DND-41 (cell line): ENCODE measurements around the gene TNFAIP8.
A peak's percentile ranks its signal among the peaks of the same experiment; 100 is the strongest.

Source experiments
- ATAC-seq: fragments of 200-7000 bp; cut with Tn5 transposase; 3 replicates; pipeline ENCODE4 v1.9.1; 2021; ENCODE audit warnings: low read depth; ENCODE audit not compliant: insufficient read depth
- DNase-seq: peaks from one replicate; pipeline ENCODE4 v3.0.0-alpha.2; 2020
- H2AFZ ChIP-seq: 2 replicates; pipeline ENCODE4 v1.6.0; 2012; ENCODE audit warnings: low read depth, low read length
- H3K27ac ChIP-seq: 2 replicates; pipeline ENCODE4 v1.5.1; 2012; ENCODE audit warnings: low read length, inconsistent platforms
- H3K27me3 ChIP-seq: fragments of 200-600 bp; sonication (generic); 2 replicates; pipeline ENCODE4 v1.6.0; 2012; ENCODE audit warnings: low read length, mild to moderate bottlenecking, inconsistent platforms; ENCODE audit not compliant: insufficient read depth, poor library complexity
- H3K36me3 ChIP-seq: 2 replicates; pipeline ENCODE4 v1.5.1; 2012; ENCODE audit warnings: low read length, inconsistent platforms; ENCODE audit not compliant: insufficient read depth
- H3K4me1 ChIP-seq: 2 replicates; pipeline ENCODE4 v1.5.1; 2012; ENCODE audit warnings: mild to moderate bottlenecking, low read length; ENCODE audit not compliant: insufficient read depth
- H3K4me2 ChIP-seq: 2 replicates; pipeline ENCODE4 v1.6.0; 2012; ENCODE audit warnings: mild to moderate bottlenecking, moderate library complexity, low read length, inconsistent platforms; ENCODE audit not compliant: insufficient read depth
- H3K4me3 ChIP-seq, 2 experiments: fragments of 200-600 bp in 1 of 2; shearing (Covaris generic) in 1 of 2; 2 replicates each; pipeline ENCODE4 v1.5.1; 2012 to 2016; ENCODE audit warnings: inconsistent platforms in 2 of 2, low read length in 2 of 2, mild to moderate bottlenecking in 2 of 2, low read depth in 1 of 2, moderate library complexity in 1 of 2
- H3K79me2 ChIP-seq: 2 replicates; pipeline ENCODE4 v1.6.0; 2012; ENCODE audit warnings: low read length, inconsistent platforms; ENCODE audit not compliant: insufficient read depth
- H3K9ac ChIP-seq: 2 replicates; pipeline ENCODE4 v1.6.0; 2012; ENCODE audit warnings: low read depth, mild to moderate bottlenecking, inconsistent platforms, low read length, moderate library complexity
- H3K9me3 ChIP-seq: 2 replicates; pipeline ENCODE4 v1.5.1; 2012; ENCODE audit warnings: low read length, moderate library complexity, mild to moderate bottlenecking, inconsistent platforms; ENCODE audit not compliant: insufficient read depth, severe bottlenecking
- H4K20me1 ChIP-seq: 2 replicates; pipeline ENCODE4 v1.6.0; 2012; ENCODE audit warnings: low read length; ENCODE audit not compliant: insufficient read depth
- CTCF ChIP-seq: IDR thresholded peaks from 2 replicates; pipeline ENCODE4 v1.5.1; 2012; ENCODE audit warnings: borderline replicate concordance, low read length, moderate library complexity, mild to moderate bottlenecking; ENCODE audit not compliant: poor library complexity, severe bottlenecking; ENCODE audit errors: extremely low read depth
- EZH2 ChIP-seq: IDR thresholded peaks from 3 replicates; pipeline ENCODE4 v1.6.1; 2012; ENCODE audit warnings: borderline replicate concordance, low read depth, mild to moderate bottlenecking, moderate library complexity, low read length, inconsistent platforms; ENCODE audit not compliant: severe bottlenecking

Gene TNFAIP8

GRCh38 chr5:119366540-119366881 lies 10.7 kb downstream of the TNFAIP8 start:
- no peaks in the 10 kb centered on the region for H3K9me3 ChIP-seq
- no peak overlapping the region for H3K4me3 ChIP-seq
- H3K36me3 ChIP-seq, result peaks cover 18% of the 10 kb centered on the region
- no peak overlapping the region for H3K4me2 ChIP-seq
- no peaks in the 10 kb centered on the region for H3K27me3 ChIP-seq
- ATAC-seq (no peak), DNase-seq (no peak)
- H3K79me2 ChIP-seq, result peaks cover 97% of the 10 kb centered on the region
- TF ChIP-seq CTCF (no peak), EZH2 (no peak)
- peaks cover 21% of the 10 kb centered on the region for H3K4me1 ChIP-seq
- H2AFZ ChIP-seq, result no peak overlapping the region
- peak overlapping the region; percentile 30; the same call in 1 of the 2 replicates for H3K27ac ChIP-seq
- H3K9ac ChIP-seq, result no peak overlapping the region
- peaks cover 13% of the 10 kb centered on the region for H4K20me1 ChIP-seq

GRCh38 chr5:119367502-119368237 lies 11.9 kb downstream of the TNFAIP8 start:
- ATAC-seq (peak; percentile 49), DNase-seq (no peak)
- H3K9ac ChIP-seq, result no peak overlapping the region
- no peaks in the 10 kb centered on the region for H3K9me3 ChIP-seq
- no peak overlapping the region for H3K4me2 ChIP-seq
- peaks cover 11% of the 10 kb centered on the region; the same call in 1 of the 2 replicates for H3K36me3 ChIP-seq
- H3K4me1 ChIP-seq, result peaks cover 21% of the 10 kb centered on the region
- H4K20me1 ChIP-seq, result peaks cover 7% of the 10 kb centered on the region; the same call in 1 of the 2 replicates
- H3K79me2 ChIP-seq, result peaks cover 96% of the 10 kb centered on the region
- H3K27me3 ChIP-seq, result no peaks in the 10 kb centered on the region
- no peak overlapping the region for H3K27ac ChIP-seq
- H3K4me3 ChIP-seq, result no peak overlapping the region
- TF ChIP-seq EZH2, result no peak
- TF ChIP-seq CTCF, result no peak
- H2AFZ ChIP-seq, result no peak overlapping the region

GRCh38 chr5:119368238-119368630 lies 12.4 kb downstream of the TNFAIP8 start:
- no peaks in the 10 kb centered on the region for H3K9me3 ChIP-seq
- H3K4me3 ChIP-seq, result no peak overlapping the region
- peaks cover 7% of the 10 kb centered on the region; the same call in 1 of the 2 replicates for H4K20me1 ChIP-seq
- DNase-seq (peak; percentile 40), ATAC-seq (peak; percentile 32; the same call in 2 of the 3 replicates)
- H2AFZ ChIP-seq, result no peak overlapping the region
- peaks cover 11% of the 10 kb centered on the region; the same call in 1 of the 2 replicates for H3K36me3 ChIP-seq
- H3K9ac ChIP-seq, result no peak overlapping the region
- TF ChIP-seq EZH2 (no peak), CTCF (no peak)
- no peak overlapping the region for H3K4me2 ChIP-seq
- peaks cover 21% of the 10 kb centered on the region for H3K4me1 ChIP-seq
- H3K79me2 ChIP-seq, result peaks cover 96% of the 10 kb centered on the region
- no peak overlapping the region for H3K27ac ChIP-seq
- no peaks in the 10 kb centered on the region for H3K27me3 ChIP-seq
